ENCODE results near the gene PRSS37.

DNA sequence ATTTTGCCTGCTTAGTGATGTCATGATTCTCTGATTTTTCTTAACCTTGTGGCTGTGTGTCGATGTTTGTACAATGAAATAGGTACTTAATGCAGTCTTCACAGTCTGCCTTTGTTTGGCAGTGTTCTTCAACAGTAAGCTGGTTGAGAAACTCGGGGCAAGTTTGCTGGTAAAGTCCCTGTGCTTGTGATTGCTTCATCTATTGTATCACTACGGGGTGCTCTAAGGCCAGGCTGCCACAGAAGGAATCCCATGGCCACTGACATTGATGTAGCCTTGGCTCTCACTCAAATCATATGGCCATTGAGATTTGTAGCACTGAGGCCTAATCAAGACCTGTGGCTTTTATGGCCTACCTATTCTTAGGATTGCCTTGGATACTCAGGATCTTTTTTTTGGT is 33.5 kb upstream of the PRSS37 start:
- no peak for TF ChIP-seq CTCF (IDR thresholded peaks at IDR 0.05)
- TF ChIP-seq EZH2 (IDR thresholded peaks at IDR 0.05) = no peak
- no peak for TF ChIP-seq EZH2phosphoT487 (IDR thresholded peaks at IDR 0.05)

Measured in neural progenitor cell (in vitro differentiated cells).